Tibial nerve (tissue), 4 donors: ENCODE data around the gene CLDN9. TPM values are rescaled to one million over a fixed set of nuclear protein-coding genes. Genes with fewer than 3 reads are reported as not detected.

Source experiments
- DNase-seq, 2 donors: peaks; one replicate each; pipeline ENCODE4 v3.0.0-alpha.2; 2019; ENCODE audit warnings: low spot score in 2 of 2
- H3K27ac ChIP-seq, 4 donors: fragments of 200-600 bp; sonication (generic) in 3 of 4; one replicate each; pipeline ENCODE4 v1.5.1; 2017 to 2019; ENCODE audit warnings: mild to moderate bottlenecking in 1 of 4
- H3K27me3 ChIP-seq, 2 donors: fragments of 200-600 bp; sonication (generic) in 1 of 2; one replicate each; pipeline versions ENCODE4 v1.5.1 to v1.6.0; 2017 to 2019
- H3K36me3 ChIP-seq, 3 donors: fragments of 200-600 bp; sonication (generic); one replicate each; pipeline ENCODE4 v1.5.1; 2018 to 2019
- H3K4me1 ChIP-seq, 4 donors: fragments of 200-600 bp; sonication (generic) in 3 of 4; one replicate each; pipeline ENCODE4 v1.5.1; 2017 to 2019
- H3K4me3 ChIP-seq, 4 donors: fragments of 200-600 bp; sonication (generic) in 3 of 4; one replicate each; pipeline ENCODE4 v1.5.1; 2017 to 2019; ENCODE audit warnings: mild to moderate bottlenecking in 1 of 4, moderate library complexity in 1 of 4
- H3K9me3 ChIP-seq, 4 donors: fragments of 200-600 bp; sonication (generic) in 3 of 4; one replicate each; pipeline ENCODE4 v1.5.1; 2017 to 2019
- CTCF ChIP-seq, 5 experiments: fragments of 200-600 bp in 3 of 5; fragments of 450-650 bp in 2 of 5; sonication (generic) in 3 of 5; IDR thresholded peaks; one replicate each; pipeline ENCODE4 v1.5.1; 2016 to 2019; ENCODE audit warnings: antibody characterized with exemption in 5 of 5, mild to moderate bottlenecking in 3 of 5, moderate library complexity in 2 of 5
- EP300 ChIP-seq, 2 donors: sonication (generic); formaldehyde crosslinking; IDR thresholded peaks; one replicate each; pipeline ENCODE4 v1.6.1; 2017; ENCODE audit warnings: antibody characterized with exemption in 2 of 2, mild to moderate bottlenecking in 1 of 2
- POLR2A ChIP-seq, 2 donors: fragments of 450-650 bp; IDR thresholded peaks; one replicate each; pipeline ENCODE4 v1.6.1; 2017; ENCODE audit warnings: antibody characterized with exemption in 2 of 2, mild to moderate bottlenecking in 2 of 2, moderate library complexity in 2 of 2
- WGBS, 2 donors: methylation state at CpG; one replicate each; pipeline ENCODE4 v1.1.5; 2018; 5-methylcytosine and 5-hydroxymethylcytosine counted together
- total RNA-seq, 4 donors: library from RNA; depleted of rRNA; stranded (reverse); fragments of >200 nt; gene quantifications; one replicate each; pipeline ENCODE4 v1.1.0, GENCODE V29; 2016

Gene CLDN9
- total RNA-seq, 4 donors from 2014 or later: 0.30 TPM; not detected in 3

GRCh38 chr16:3046641-3047386 is 34.1 kb downstream of the CLDN9 start:
- no peak for TF ChIP-seq EP300 (IDR thresholded peaks at IDR 0.05)
- no peak for TF ChIP-seq CTCF (IDR thresholded peaks at IDR 0.05)
- TF ChIP-seq POLR2A (IDR thresholded peaks at IDR 0.05): no peak
- 4 to 5% methylated on average over 16 to 20 of the region's 54 CpGs for WGBS, 2 donors
- no peak overlapping the region for H3K27ac ChIP-seq
- peaks cover 0 to 79% of the 10 kb centered on the region in 2 donors for H3K27me3 ChIP-seq
- no peaks in the 10 kb centered on the region for H3K9me3 ChIP-seq
- no peaks in the 10 kb centered on the region for H3K36me3 ChIP-seq
- H3K4me3 ChIP-seq: peak overlapping the region in 3 of 4 donors; percentile 14 to 46 (median 34)
- no peak for DNase-seq
- H3K4me1 ChIP-seq: peaks cover 0 to 22% (median 15%) of the 10 kb centered on the region in 4 donors

GRCh38 chr16:3047387-3047720 is 34.6 kb downstream of the CLDN9 start:
- Histone ChIP-seq H3K27ac (no peak overlapping the region), H3K4me1 (peaks cover 0 to 22% (median 15%) of the 10 kb centered on the region in 4 donors), H3K9me3 (no peaks in the 10 kb centered on the region), H3K4me3 (no peak overlapping the region), H3K27me3 (peaks cover 0 to 75% of the 10 kb centered on the region in 2 donors), H3K36me3 (no peaks in the 10 kb centered on the region)
- DNase-seq: no peak
- no peak for TF ChIP-seq POLR2A (IDR thresholded peaks at IDR 0.05)
- TF ChIP-seq CTCF (IDR thresholded peaks at IDR 0.05): no peak
- TF ChIP-seq EP300 (IDR thresholded peaks at IDR 0.05): no peak
- 18 to 34% methylated on average over 10 to 13 of the region's 13 CpGs for WGBS, 2 donors

GRCh38 chr16:3049921-3050481 is 37.3 kb downstream of the CLDN9 start:
- no peak for DNase-seq
- Histone ChIP-seq H3K4me1 (peaks cover 0 to 21% (median 15%) of the 10 kb centered on the region in 4 donors), H3K36me3 (peaks cover 0 to 8% (median 0%) of the 10 kb centered on the region in 3 donors), H3K27me3 (peaks cover 0 to 49% of the 10 kb centered on the region in 2 donors), H3K9me3 (no peaks in the 10 kb centered on the region), H3K27ac (no peak overlapping the region), H3K4me3 (no peak overlapping the region)
- 78 to 81% methylated on average over 12 to 26 of the region's 26 CpGs for WGBS, 2 donors
- TF ChIP-seq EP300 (IDR thresholded peaks at IDR 0.05): no peak

GRCh38 chr16:3050487-3050886 is 37.8 kb downstream of the CLDN9 start:
- 71 to 72% methylated on average over 5 of the region's 5 CpGs for WGBS, 2 donors
- Histone ChIP-seq H3K36me3 (peaks cover 0 to 13% (median 0%) of the 10 kb centered on the region in 3 donors), H3K4me1 (peaks cover 0 to 16% (median 13%) of the 10 kb centered on the region in 4 donors), H3K4me3 (no peak overlapping the region), H3K27ac (no peak overlapping the region), H3K9me3 (no peaks in the 10 kb centered on the region), H3K27me3 (peaks cover 0 to 44% of the 10 kb centered on the region in 2 donors)
- DNase-seq: no peak
- TF ChIP-seq CTCF (IDR thresholded peaks at IDR 0.05) (no peak), EP300 (IDR thresholded peaks at IDR 0.05) (no peak), POLR2A (IDR thresholded peaks at IDR 0.05) (no peak)

GRCh38 chr16:3051009-3051408 is 38.3 kb downstream of the CLDN9 start:
- H3K4me1 ChIP-seq: peaks cover 0 to 11% (median 8%) of the 10 kb centered on the region in 4 donors

More at GRCh38 chr16:3051009-3051408, 38.3 kb downstream of the CLDN9 start:
- TF ChIP-seq POLR2A (IDR thresholded peaks at IDR 0.05): no peak
- no peak for TF ChIP-seq CTCF (IDR thresholded peaks at IDR 0.05)
- no peak for TF ChIP-seq EP300 (IDR thresholded peaks at IDR 0.05)
- H3K9me3 ChIP-seq: no peaks in the 10 kb centered on the region
- no peak for DNase-seq
- peaks cover 0 to 39% of the 10 kb centered on the region in 2 donors for H3K27me3 ChIP-seq
- H3K27ac ChIP-seq: no peak overlapping the region
- no peak overlapping the region for H3K4me3 ChIP-seq
- WGBS, 2 donors: 45 to 47% methylated on average over 4 of the region's 4 CpGs
- peaks cover 0 to 13% (median 0%) of the 10 kb centered on the region in 3 donors for H3K36me3 ChIP-seq
